ENCODE results near the gene PHETA1.

DNA sequence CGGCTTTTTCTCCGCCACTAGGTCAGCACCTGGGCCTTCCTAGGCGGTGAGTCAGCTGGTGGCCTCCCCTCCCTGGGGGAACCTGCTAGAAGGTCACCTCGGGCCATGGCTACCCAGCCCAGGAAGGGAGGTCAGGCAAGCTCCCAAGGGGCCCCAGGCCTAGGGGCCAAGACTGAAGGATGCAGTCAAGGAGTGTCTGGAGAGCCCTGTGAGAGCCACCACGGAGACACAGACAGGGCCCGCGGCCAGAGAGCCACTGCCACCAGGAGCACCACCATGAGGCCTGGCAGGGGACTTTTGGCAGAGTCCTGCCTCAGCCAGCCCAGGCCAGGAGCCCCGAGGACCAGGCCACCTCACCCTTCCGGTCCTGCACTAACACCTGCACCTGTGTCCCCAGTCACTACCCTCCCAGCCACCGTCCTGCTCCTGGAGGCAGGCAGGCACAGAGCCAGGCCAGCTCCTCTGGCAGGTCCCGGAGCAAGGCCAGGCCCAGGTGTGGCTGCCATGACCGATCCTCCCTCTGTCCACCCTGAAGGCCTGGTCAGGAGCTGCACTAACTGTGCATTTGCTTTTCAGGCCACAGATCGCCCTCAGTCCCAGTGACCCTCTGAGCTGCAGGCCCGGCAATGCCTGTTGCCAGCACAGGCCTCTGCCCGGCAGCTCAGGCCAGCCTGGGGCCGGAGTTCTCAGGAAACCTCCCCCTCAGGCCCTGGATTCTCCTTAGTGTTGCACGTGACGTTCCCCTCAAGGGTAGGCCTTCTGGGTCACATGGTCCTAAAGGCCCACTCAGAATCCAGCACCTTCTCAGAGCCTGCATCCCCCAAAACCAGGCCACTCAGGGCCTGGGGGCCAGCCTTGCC, 6.9 kb downstream of the PHETA1 start:
- TF ChIP-seq FOSL2 (IDR thresholded peaks at IDR 0.05; ENCODE audit: borderline replicate concordance, low read depth) (no peak), JUND (IDR thresholded peaks at IDR 0.05) (no peak), EP300 (IDR thresholded peaks at IDR 0.05; ENCODE audit: borderline replicate concordance in 1 of 2, low read depth in 1 of 2, low read length in 1 of 2) (no peak), SMC3 (IDR thresholded peaks at IDR 0.05; ENCODE audit: low read depth, low read length) (no peak), EZH2phosphoT487 (IDR thresholded peaks at IDR 0.05; ENCODE audit: borderline replicate concordance, low read depth) (no peak), RFX5 (IDR thresholded peaks at IDR 0.05; ENCODE audit: low read length) (no peak), NFIC (IDR thresholded peaks at IDR 0.05; ENCODE audit: borderline replicate concordance) (no peak), ELF1 (IDR thresholded peaks at IDR 0.05) (no peak)
- TF ChIP-seq, protein P1, sequence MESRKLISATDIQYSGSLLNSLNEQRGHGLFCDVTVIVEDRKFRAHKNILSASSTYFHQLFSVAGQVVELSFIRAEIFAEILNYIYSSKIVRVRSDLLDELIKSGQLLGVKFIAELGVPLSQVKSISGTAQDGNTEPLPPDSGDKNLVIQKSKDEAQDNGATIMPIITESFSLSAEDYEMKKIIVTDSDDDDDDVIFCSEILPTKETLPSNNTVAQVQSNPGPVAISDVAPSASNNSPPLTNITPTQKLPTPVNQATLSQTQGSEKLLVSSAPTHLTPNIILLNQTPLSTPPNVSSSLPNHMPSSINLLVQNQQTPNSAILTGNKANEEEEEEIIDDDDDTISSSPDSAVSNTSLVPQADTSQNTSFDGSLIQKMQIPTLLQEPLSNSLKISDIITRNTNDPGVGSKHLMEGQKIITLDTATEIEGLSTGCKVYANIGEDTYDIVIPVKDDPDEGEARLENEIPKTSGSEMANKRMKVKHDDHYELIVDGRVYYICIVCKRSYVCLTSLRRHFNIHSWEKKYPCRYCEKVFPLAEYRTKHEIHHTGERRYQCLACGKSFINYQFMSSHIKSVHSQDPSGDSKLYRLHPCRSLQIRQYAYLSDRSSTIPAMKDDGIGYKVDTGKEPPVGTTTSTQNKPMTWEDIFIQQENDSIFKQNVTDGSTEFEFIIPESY (IDR thresholded peaks at IDR 0.05; ENCODE audit: borderline replicate concordance, low read depth) = no peak
- TF ChIP-seq, protein P2, sequence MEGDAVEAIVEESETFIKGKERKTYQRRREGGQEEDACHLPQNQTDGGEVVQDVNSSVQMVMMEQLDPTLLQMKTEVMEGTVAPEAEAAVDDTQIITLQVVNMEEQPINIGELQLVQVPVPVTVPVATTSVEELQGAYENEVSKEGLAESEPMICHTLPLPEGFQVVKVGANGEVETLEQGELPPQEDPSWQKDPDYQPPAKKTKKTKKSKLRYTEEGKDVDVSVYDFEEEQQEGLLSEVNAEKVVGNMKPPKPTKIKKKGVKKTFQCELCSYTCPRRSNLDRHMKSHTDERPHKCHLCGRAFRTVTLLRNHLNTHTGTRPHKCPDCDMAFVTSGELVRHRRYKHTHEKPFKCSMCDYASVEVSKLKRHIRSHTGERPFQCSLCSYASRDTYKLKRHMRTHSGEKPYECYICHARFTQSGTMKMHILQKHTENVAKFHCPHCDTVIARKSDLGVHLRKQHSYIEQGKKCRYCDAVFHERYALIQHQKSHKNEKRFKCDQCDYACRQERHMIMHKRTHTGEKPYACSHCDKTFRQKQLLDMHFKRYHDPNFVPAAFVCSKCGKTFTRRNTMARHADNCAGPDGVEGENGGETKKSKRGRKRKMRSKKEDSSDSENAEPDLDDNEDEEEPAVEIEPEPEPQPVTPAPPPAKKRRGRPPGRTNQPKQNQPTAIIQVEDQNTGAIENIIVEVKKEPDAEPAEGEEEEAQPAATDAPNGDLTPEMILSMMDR (IDR thresholded peaks at IDR 0.05) = no peak
- TF ChIP-seq, protein P3, sequence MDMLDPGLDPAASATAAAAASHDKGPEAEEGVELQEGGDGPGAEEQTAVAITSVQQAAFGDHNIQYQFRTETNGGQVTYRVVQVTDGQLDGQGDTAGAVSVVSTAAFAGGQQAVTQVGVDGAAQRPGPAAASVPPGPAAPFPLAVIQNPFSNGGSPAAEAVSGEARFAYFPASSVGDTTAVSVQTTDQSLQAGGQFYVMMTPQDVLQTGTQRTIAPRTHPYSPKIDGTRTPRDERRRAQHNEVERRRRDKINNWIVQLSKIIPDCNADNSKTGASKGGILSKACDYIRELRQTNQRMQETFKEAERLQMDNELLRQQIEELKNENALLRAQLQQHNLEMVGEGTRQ (IDR thresholded peaks at IDR 0.05; ENCODE audit: borderline replicate concordance, low read depth, low read length) = no peak
- TF ChIP-seq, protein P4, sequence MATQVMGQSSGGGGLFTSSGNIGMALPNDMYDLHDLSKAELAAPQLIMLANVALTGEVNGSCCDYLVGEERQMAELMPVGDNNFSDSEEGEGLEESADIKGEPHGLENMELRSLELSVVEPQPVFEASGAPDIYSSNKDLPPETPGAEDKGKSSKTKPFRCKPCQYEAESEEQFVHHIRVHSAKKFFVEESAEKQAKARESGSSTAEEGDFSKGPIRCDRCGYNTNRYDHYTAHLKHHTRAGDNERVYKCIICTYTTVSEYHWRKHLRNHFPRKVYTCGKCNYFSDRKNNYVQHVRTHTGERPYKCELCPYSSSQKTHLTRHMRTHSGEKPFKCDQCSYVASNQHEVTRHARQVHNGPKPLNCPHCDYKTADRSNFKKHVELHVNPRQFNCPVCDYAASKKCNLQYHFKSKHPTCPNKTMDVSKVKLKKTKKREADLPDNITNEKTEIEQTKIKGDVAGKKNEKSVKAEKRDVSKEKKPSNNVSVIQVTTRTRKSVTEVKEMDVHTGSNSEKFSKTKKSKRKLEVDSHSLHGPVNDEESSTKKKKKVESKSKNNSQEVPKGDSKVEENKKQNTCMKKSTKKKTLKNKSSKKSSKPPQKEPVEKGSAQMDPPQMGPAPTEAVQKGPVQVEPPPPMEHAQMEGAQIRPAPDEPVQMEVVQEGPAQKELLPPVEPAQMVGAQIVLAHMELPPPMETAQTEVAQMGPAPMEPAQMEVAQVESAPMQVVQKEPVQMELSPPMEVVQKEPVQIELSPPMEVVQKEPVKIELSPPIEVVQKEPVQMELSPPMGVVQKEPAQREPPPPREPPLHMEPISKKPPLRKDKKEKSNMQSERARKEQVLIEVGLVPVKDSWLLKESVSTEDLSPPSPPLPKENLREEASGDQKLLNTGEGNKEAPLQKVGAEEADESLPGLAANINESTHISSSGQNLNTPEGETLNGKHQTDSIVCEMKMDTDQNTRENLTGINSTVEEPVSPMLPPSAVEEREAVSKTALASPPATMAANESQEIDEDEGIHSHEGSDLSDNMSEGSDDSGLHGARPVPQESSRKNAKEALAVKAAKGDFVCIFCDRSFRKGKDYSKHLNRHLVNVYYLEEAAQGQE (IDR thresholded peaks at IDR 0.05; ENCODE audit: low read depth, low read length) = no peak
